HG03159 (cell line): ENCODE measurements around the gene XPO6.

ENCODE experiments used
- ATAC-seq: cut with Tn5 transposase; IDR thresholded peaks from one replicate; pipeline ENCODE4 v1.9.1; 2021; ENCODE audit warnings: mild to moderate bottlenecking, moderate library complexity; ENCODE audit not compliant: unreplicated experiment

The XPO6 gene

DNA sequence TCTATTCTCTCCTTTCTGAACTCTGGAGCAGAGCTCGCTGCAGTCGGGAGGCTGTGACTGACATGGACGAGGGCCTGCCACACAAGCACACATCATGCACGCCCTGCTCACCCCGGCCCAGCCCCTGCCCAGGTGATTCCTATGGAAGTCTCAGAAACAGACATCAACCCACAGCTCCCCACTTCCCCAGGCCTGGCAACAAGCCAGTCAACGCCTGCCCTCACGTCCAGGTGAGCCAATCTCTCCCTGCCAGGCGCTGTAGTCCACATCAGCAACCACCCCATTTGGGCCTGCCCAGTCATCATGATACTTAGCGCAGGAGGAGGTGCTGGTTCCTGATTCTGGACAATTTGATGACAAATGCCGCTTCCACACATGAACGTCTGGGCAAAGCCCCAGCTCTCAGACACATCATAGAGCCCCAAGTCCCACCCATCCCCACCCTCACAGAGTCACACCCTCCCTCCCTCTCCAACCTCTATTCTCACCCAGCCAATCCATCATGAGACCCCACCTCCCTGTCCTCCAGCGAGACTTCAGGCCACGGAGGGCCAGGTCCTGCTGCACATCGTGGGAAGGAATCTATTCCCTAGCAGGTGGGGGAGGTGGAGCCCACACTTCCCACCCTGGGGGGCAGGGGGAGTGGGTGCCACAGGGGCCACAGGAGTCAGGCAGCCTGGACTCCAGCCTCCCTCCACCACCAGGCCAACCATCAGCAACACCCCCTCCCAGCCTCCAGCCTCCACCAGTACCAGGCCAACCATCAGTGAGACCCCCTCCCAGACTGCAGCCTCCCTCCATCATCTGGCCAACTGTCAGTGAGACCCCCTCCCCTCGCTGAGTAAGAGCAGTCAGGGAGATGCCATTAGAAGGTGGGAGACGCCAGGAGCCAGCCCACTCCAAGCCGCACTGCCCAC, 114.5 kb downstream of the XPO6 start:
- ATAC-seq = no peak

DNA sequence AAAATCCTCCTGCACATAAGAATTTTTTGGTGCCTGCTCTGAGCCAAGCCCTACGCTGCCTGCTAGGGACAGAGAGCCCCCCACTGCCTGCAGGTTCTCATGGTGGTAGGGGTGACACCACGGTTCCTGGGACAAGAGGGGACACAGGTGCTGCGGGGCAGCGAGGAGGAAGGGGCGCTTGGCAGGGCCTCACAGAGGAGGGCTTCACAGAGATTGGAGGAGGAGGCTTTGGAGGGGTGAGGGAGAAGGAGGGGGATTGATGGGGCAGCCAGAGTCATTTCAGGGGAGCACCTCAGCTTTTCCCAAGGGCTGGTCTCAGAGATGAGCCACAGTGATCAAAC, 118.4 kb downstream of the XPO6 start:
- ATAC-seq = no peak

DNA sequence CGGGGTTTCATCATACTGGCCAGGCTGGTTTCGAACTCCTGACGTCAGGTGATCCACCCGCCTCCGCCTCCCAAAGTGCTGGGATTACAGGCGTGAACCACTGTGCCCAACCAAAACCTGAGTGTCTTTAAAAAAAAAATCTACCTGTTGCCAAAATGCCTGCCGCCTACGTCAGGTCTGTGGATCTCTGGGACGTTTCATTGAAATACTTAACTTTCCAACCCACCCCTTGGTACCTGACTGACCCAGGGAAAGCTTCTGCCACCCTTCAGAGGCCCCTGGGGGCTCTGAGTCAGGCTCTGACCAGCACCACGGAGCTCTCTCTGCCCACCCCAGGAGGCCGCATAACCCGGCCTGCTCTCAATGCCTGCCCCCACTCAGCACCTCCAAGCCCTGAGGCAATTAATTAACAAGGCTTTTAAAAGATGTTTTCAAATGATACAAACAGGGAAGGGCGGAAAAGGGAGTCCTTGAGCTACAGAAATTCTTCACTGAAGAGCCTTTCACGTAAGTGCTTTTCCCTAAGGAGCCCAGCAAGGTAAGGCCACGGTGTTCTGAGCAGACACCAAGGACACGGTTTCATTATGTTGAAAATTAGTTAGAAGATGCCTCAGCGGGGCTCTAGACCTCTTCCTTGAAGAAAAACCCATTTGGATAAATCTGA, 118.9 kb downstream of the XPO6 start:
- ATAC-seq = no peak

GRCh38 chr16:28091656-28092055, 120.1 kb downstream of the XPO6 start:
- ATAC-seq = no peak

DNA sequence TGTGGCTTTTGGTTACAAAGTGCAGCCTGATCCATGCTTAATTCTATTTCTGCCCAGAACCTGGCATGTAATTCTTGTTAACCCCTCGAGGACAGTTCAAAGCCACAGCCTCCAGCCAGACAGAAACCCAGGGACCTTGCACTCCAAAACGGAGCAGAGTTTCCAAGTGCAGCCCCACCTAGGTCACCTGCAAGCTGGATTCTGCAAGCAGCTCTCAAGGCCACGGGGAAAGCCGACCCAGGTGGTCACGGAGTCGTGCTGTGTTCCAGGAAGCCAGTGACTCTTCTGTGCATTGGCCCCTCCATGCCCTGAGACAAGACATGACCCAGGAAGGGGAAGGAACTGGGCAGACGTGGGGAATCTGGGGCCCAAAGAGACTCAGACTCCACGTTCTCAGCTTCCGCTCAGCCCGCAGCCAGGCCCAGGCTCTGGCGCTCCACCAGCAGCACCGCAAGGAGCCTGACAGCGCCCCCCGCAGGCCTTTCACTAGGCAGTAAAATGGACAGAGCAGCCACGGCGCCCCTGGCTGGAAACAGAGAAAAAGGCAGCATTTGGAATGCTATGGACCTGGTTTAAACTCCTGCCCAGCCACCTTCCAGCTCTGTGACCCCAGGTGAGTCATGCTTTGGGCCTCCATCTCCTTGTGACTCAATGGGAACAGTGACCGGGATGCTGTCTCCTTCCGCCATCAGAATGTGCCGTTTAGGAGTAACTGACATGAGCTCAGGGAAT, 121.0 kb downstream of the XPO6 start:
- no peak for ATAC-seq

DNA sequence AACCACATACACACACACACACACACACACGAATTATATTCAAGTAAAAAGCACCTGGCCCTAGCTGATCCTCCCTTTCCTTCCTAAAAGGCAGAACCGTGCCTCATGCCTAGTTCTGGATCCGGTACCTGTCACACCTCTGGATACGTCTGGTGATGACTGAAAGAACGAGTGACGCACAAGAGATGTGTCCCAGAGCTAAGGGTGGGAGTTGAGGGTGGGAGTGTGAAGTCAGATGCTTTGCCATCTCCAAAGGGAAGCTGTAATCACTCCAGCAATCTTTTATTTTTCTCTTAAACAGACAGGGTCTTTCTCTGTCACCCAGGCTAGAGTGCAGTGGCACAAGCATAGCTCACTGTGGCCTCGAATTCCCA, 121.8 kb downstream of the XPO6 start:
- no peak for ATAC-seq

- ATAC-seq = no peak
These were observed 122.4 kb downstream of the XPO6 start for GRCh38 chr16:28089205-28089991.

GRCh38 chr16:28087675-28088300, 124.0 kb downstream of the XPO6 start:
- ATAC-seq = no peak

DNA sequence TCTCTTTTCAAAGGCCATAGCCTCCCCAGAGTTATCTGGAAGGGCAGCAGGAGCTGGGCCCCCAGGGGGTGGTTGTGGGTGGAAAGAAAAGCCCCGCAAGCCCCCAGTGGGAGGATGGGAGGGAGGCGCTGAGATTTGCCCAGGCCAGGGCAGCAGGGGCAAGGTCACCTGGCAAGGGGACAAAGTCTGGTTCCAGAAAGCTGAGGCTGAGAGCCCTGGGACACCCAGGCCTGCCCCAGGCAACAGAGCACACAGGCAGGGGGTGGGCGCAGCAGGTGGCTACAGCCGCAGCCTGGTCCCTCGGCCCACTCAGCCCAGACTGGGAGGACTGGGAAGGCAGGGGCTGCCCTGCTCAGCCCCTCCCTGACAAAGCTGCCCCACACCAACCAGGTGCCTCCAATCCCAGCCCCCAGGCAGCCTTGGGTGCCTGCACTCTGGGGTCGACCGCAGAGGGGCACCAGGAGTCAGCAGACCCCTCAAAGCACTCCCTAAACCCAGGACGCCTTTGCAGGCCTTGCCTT, 124.6 kb downstream of the XPO6 start:
- no peak for ATAC-seq

DNA sequence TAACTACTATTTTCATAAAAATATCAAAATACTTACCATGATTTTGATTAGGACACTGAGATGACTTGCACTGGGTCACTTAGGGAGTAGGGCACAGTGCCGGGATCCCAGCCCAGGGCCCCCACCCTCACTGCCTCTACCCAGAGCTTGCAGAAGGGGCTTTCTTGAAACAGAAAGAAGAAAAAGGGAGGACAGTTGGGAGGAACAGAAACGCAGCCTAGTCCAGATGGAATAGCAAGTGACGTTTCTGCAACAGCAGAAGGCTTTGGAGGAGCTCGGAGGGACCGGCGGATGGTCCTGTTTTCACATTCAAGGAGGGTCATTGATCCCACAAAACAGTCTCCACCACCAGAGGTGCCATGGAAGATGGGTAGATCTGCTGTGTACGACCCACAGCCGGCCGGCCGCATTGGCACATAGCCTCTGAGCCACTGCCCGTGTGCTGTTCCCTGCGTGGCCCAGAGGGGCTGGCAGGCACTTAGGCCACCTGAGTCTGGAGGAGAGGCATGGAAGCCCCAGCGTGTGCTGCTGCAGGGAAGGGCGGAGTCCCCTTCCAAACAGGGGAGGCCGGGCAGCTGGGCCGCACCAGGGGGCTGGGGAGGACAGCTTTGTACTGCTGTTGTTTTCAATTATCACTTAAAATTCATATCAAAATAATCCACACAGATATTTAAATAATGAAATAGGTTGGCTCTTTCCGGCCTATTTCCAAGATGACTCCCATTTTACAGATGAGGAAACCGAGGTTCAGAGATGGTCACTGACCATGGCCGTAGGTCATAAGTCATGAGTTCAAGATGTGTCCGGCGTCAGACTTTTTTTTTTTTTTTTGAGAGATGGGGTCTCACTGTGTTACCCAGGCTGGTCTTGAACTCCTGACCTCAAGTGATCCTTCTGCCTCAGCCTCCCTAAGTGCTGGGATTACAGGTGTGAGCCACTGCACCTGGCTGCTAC, 125.3 kb downstream of the XPO6 start:
- ATAC-seq = no peak

DNA sequence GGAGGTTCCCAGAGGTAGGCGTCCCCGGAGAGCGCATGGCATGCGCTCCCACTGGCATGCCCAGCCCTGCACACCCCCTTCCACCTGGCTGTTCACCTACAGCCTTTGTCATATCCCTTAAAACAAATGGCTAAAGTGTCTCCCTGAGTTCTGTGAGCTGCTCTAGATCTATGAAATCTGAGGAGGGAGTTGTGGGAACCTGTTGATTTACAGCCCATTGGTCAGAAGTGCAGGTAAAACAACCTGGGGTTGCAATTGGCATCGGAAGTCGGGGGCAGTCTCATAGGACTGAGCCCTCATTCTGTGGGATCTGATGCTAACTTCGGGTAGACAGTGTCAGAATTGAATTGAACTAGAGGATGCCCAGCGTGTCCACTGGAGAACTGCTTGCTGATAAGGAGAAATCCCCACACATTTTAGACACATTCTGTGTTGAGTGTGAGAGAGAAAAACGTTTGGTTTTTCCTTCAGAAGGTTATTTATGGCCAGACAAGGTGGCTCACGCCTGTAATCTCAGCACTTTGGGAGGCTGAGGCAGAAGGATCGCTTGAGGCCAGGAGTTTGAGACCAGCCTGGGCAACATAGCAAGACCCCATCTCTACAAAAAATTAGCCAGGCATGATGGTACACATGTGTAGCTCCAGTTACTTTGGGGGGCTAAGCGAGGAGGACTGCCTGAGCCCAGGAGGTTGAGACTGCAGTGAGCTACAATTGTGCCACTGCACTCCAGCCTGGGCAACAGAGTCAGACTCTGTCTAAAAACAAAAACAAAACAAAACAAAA, 126.2 kb downstream of the XPO6 start:
- no peak for ATAC-seq

- no peak for ATAC-seq
These were observed 127.6 kb downstream of the XPO6 start for GRCh38 chr16:28084209-28084608.

DNA sequence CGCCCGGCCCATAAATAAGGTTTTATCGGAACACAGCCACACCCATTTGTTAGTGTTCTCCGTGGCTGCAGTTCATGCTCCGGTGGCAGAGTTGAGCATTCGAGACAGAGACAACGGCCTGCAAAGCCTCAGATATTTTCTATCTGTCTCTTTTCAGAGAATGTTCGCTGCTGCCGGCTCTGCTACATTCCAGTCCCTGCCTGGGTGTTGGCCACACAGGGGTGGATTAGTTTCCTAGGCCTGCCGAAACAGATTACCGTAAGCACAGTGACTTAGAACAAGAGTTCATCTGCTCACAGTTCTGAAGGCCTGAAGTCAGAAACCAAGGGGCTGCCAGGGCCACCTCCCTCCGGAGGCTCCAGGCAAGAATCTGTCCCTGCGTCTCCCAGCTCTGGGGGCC, 129.1 kb downstream of the XPO6 start:
- ATAC-seq = no peak

GRCh38 chr16:28081391-28081968, 130.3 kb downstream of the XPO6 start:
- ATAC-seq = no peak

DNA sequence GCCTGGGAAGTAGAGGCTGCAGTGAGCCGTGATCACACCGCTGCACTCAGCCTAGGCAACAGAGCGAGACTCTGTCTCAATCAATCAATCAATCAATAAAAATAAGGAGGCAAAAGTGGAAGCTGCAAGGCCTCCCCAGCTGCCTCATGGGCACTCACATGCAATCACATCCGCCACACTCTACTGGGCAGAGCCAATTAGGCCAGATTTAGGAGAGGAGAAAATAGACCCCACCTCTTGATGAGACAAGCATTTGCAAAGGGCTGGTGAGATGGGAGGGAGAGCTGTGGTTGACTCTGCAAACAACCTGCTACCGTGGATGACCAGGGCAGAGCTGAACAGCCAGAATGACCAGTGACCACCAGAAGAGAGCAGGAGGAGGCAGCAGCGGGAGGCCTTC, 133.5 kb downstream of the XPO6 start:
- no peak for ATAC-seq

- ATAC-seq = no peak
These were observed 137.9 kb downstream of the XPO6 start for GRCh38 chr16:28073836-28074235.

DNA sequence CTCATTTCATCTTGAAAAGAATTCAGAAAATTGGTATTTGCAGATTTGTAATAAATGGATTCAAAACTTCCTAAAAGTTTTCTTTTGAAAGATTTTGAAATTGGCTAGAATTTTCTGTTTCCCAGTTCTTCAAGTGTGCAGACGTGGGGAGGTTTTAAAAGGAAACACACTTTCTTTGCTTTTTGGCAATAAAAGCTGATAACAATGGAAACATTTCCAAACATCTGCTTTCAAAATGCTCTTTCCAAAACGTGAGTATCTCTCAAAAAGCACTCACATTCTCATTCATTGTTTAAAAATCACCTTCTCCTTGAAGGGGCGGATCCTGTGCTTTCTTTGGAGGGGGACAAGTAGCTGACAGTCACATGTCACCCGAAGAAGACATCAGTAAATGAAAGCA, 139.7 kb downstream of the XPO6 start:
- no peak for ATAC-seq
